ENCODE data around the gene RALGAPB.

DNA sequence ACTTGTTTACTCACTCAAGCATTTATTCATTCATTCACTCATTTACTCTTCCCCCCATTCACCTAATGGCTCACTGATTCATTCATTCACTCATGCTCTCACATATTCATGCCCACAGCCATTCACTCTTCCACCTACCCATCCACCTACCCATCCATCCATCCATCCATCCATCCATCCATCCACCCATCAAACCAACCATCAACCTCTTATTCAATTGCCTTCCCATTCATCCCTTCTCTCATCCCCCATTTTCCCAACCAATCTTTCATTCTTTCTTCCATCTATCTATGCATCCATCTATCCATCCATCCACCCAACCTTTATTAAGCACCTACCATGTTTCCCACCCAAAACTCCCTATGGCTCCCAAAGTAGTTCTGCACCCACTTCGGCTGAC, 127.4 kb downstream of the RALGAPB start:
- TF ChIP-seq POLR2AphosphoS5 (IDR thresholded peaks at IDR 0.05; ENCODE audit: low read depth, low read length) (no peak), POLR2A (IDR thresholded peaks at IDR 0.05; ENCODE audit: low read depth, low read length) (no peak), TAF1 (IDR thresholded peaks at IDR 0.05; ENCODE audit: borderline replicate concordance, low read depth, low read length) (no peak)
